ENCODE results near the gene RABAC1. TPM values are rescaled to one million over a fixed set of nuclear protein-coding genes. Genes with fewer than 3 reads are reported as not detected.

The RABAC1 gene
- total RNA-seq, 1 donor from 2014 or later, result 173 TPM

- DNase-seq (ENCODE audit: low read depth in 2 of 2), result peak in 1 of 2 donors; percentile 21
Measured at GRCh38 chr19:41928754-41929535, 30.2 kb downstream of the RABAC1 start.

- DNase-seq (ENCODE audit: low read depth in 2 of 2), result peak in 1 of 2 donors; percentile 16
Measured at GRCh38 chr19:41928221-41928683, 30.9 kb downstream of the RABAC1 start, which contains the start of gene ERFL. ERFL (minus strand) TSS chr19:41928449; CDS start chr19:41912919, 15,530 bp downstream.

- no peak for DNase-seq (ENCODE audit: low read depth in 2 of 2)
Measured at GRCh38 chr19:41927497-41928192, 31.5 kb downstream of the RABAC1 start.

GRCh38 chr19:41926763-41927496, 32.2 kb downstream of the RABAC1 start:
- no peak for DNase-seq (ENCODE audit: low read depth in 2 of 2)

- no peak for DNase-seq (ENCODE audit: low read depth in 2 of 2)
Measured at GRCh38 chr19:41926028-41926762, 32.9 kb downstream of the RABAC1 start.

GRCh38 chr19:41925208-41926003, 33.7 kb downstream of the RABAC1 start:
- no peak for DNase-seq (ENCODE audit: low read depth in 2 of 2)

- no peak for DNase-seq (ENCODE audit: low read depth in 2 of 2)
Measured at GRCh38 chr19:41924151-41925145, 34.7 kb downstream of the RABAC1 start.

GRCh38 chr19:41923045-41923788, 35.9 kb downstream of the RABAC1 start:
- DNase-seq (ENCODE audit: low read depth in 2 of 2), result no peak

GRCh38 chr19:41922585-41922984, 36.5 kb downstream of the RABAC1 start:
- DNase-seq (ENCODE audit: low read depth in 2 of 2), result no peak

GRCh38 chr19:41921577-41922576, 37.2 kb downstream of the RABAC1 start:
- no peak for DNase-seq (ENCODE audit: low read depth in 2 of 2)

GRCh38 chr19:41920882-41921576, 38.1 kb downstream of the RABAC1 start:
- DNase-seq (ENCODE audit: low read depth in 2 of 2), result no peak

GRCh38 chr19:41919948-41920712, 39.0 kb downstream of the RABAC1 start:
- DNase-seq (ENCODE audit: low read depth in 2 of 2), result no peak

GRCh38 chr19:41918653-41919244, 40.4 kb downstream of the RABAC1 start:
- no peak for DNase-seq (ENCODE audit: low read depth in 2 of 2)

- no peak for DNase-seq (ENCODE audit: low read depth in 2 of 2)
Measured at GRCh38 chr19:41918095-41918494, 41.0 kb downstream of the RABAC1 start.

GRCh38 chr19:41917676-41918075, 41.4 kb downstream of the RABAC1 start:
- DNase-seq (ENCODE audit: low read depth in 2 of 2), result no peak

Data from lung microvascular endothelial cell (primary cell).